Measurements from ENCODE around the gene CCL25. TPM values are rescaled to one million over a fixed set of nuclear protein-coding genes. Genes with fewer than 3 reads are reported as not detected.
"Not testable (repeated sequence)": the region's sequence is repeated elsewhere in the genome, so short reads cannot be mapped to it uniquely, and the experiment has no call there.

The CCL25 gene
- total and polyA plus RNA-seq, 8 donors = 0.23 to 0.46 (median 0.37) TPM; not detected in 4

DNA sequence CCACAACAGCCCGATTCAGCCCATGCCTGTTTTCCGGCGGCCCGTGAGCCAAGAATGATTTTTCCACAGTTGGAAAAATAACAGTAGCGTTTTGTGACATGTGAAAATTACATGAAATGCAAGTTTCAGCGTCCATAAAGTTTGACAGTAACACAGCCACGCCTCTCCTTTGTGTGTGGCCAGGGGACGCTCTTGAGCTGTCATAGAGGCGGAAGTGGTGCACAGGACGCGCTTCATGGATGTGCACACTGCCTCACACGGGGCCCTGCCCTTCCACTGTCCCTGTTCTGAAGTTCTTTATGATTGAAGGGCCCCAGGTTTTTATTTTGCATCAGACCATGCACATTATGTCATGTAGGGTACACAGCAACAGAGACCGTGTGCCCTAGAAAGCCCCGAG lies 34.8 kb upstream of the CCL25 start:
- DNase-seq (peak in 1 of 4 donors; percentile 37), ATAC-seq (peak; percentile 54)
- H3K4me1 ChIP-seq = no peaks in the 10 kb centered on the region
- no peaks in the 10 kb centered on the region for H3K36me3 ChIP-seq
- TF ChIP-seq, protein P1, sequence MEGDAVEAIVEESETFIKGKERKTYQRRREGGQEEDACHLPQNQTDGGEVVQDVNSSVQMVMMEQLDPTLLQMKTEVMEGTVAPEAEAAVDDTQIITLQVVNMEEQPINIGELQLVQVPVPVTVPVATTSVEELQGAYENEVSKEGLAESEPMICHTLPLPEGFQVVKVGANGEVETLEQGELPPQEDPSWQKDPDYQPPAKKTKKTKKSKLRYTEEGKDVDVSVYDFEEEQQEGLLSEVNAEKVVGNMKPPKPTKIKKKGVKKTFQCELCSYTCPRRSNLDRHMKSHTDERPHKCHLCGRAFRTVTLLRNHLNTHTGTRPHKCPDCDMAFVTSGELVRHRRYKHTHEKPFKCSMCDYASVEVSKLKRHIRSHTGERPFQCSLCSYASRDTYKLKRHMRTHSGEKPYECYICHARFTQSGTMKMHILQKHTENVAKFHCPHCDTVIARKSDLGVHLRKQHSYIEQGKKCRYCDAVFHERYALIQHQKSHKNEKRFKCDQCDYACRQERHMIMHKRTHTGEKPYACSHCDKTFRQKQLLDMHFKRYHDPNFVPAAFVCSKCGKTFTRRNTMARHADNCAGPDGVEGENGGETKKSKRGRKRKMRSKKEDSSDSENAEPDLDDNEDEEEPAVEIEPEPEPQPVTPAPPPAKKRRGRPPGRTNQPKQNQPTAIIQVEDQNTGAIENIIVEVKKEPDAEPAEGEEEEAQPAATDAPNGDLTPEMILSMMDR (IDR thresholded peaks at IDR 0.05) = no peak
- H3K9me3 ChIP-seq = no peaks in the 10 kb centered on the region
- H3K27ac ChIP-seq = no peak overlapping the region
- intact Hi-C loops (cut with DNase I) = no loop called here
- no peak overlapping the region for H3K4me3 ChIP-seq
- H3K27me3 ChIP-seq = no peaks in the 10 kb centered on the region

DNA sequence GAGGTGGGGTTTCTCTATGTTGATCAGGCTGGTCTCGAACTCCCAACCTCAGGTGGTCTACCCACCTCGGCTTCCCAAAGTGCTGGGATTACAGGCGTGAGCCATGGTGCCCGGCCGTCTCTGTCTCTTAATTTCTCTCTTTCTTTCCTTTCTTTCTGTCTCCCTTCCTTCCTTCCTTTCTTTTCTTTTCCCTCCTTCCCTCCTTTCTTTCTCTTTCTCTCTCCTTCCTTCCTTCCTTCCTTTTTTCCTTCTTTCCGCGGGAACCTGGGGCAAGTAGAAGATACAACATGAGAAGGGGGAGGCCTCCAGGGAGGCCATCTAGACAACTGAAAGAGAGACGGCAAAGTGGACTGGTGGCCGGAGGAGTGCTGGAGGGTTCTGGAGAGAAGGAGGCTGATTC lies 31.9 kb upstream of the CCL25 start:
- no peaks in the 10 kb centered on the region for H3K4me1 ChIP-seq
- ATAC-seq = no peak
- TF ChIP-seq, protein P1 (IDR thresholded peaks at IDR 0.05) = no peak

DNA sequence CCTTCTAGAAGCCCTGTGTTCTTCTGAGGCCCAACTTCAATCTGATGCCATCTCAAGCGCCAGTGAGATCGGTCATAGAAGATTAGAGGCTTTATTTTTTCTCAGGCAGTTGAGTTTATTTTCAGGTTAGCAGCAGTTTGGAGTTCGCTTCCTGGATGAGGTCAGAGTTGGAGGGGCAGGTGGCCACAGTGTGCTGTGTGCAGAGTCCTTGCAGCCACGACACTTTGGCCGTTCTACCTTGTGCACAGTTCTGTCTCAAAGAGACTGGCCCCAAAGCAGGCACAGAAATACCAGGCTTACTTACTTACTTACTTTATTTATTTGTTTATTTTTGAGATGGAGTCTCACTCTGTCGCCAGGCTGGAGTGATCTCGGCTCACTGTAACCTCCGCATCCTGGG lies 31.2 kb upstream of the CCL25 start:
- H3K36me3 ChIP-seq = no peaks in the 10 kb centered on the region
- H3K27me3 ChIP-seq = no peaks in the 10 kb centered on the region
- H3K27ac ChIP-seq = no peak overlapping the region
- TF ChIP-seq, protein P1 (IDR thresholded peaks at IDR 0.05) = no peak
- no peaks in the 10 kb centered on the region for H3K4me1 ChIP-seq
- ATAC-seq (no peak), DNase-seq (peak in 1 of 4 donors; percentile 8)
- no peak overlapping the region for H3K4me3 ChIP-seq
- intact Hi-C loops (cut with DNase I) = no loop called here
- no peaks in the 10 kb centered on the region for H3K9me3 ChIP-seq

More for the DNA sequence above, 31.9 kb upstream of the CCL25 start:
- Histone ChIP-seq H3K4me3 (no peak overlapping the region), H3K9me3 (no peaks in the 10 kb centered on the region), H3K27ac (no peak overlapping the region), H3K36me3 (no peaks in the 10 kb centered on the region), H3K27me3 (no peaks in the 10 kb centered on the region)
- DNase-seq = peak in 1 of 4 donors; percentile 24
- intact Hi-C loops (cut with DNase I) = no loop called here

DNA sequence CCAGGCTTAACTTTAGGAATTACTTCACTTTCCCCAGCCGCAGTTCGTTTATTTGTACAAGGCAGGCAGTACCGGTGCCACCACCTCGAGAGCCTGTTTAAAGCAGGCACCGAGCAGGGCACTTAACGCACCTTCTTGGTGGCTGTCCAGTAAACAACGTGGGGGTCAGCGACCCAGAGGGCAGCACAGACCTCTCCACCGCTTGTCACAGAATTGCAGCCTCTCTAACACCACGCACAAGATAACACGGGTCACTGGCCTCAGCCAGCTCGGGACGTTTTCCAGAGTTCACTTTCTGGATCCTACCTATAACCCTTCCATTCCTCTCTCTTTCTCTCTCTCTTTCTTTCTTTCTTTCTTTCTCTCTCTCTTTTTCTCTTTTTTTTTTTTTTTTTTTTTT lies 30.3 kb upstream of the CCL25 start:
- TF ChIP-seq, protein P1 (IDR thresholded peaks at IDR 0.05) = no peak
- H3K4me1 ChIP-seq = no peaks in the 10 kb centered on the region
- H3K9me3 ChIP-seq = no peaks in the 10 kb centered on the region
- ATAC-seq (peak; percentile 90), DNase-seq (peak in 1 of 4 donors; percentile 61)
- no peak overlapping the region for H3K4me3 ChIP-seq
- no peaks in the 10 kb centered on the region for H3K27me3 ChIP-seq
- no peak overlapping the region for H3K27ac ChIP-seq
- no peaks in the 10 kb centered on the region for H3K36me3 ChIP-seq
- intact Hi-C loops (cut with DNase I) = no loop called here

DNA sequence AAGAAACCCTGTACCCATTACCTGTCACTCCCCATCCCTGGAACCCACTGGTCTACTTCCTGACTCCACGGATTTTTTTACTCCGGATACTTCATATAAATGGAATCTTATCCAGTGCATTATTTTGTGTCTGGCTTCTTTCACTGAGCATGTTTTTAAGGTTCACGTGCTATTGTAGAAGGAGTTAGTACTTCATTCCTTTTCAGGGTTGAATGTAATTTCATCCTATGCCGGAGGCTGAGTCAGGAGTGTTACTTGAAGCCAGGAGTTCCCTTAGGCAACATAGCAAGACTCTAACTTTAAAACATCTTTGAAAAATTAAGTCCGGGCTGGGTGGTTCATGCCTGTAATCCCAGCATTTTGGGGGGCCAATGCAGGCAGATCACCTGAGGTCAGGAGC lies 29.2 kb upstream of the CCL25 start:
- H3K36me3 ChIP-seq = no peaks in the 10 kb centered on the region
- intact Hi-C loops (cut with DNase I) = no loop called here
- no peaks in the 10 kb centered on the region for H3K9me3 ChIP-seq
- H3K27ac ChIP-seq = no peak overlapping the region
- TF ChIP-seq, protein P1 (IDR thresholded peaks at IDR 0.05) = no peak
- no peaks in the 10 kb centered on the region for H3K4me1 ChIP-seq
- ATAC-seq (no peak), DNase-seq (no peak)
- H3K27me3 ChIP-seq = no peaks in the 10 kb centered on the region
- H3K4me3 ChIP-seq = no peak overlapping the region

DNA sequence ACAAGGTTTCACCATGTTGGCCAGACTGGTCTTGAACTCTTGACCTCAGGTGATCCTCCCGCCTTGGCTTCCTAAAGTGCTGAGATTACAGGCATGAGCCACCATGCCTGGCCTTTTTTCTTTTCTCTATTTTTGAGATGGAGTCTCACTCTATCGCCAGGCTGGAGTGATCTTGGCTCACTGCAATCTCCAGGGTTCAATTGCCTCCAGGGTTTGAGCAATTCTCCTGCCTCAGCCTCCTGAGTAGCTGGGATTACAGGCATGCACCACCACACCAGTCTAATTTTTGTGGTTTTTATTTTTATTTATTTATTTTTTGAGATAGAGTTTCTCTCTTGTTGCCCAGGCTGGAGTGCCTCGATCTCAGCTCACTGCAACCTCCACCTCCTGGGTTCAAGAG lies 28.3 kb upstream of the CCL25 start:
- intact Hi-C loops (cut with DNase I); H3K4me3 ChIP-seq; H3K4me1 ChIP-seq; H3K36me3 ChIP-seq; DNase-seq; H3K9me3 ChIP-seq; ATAC-seq; H3K27ac ChIP-seq; H3K27me3 ChIP-seq: not testable (repeated sequence)

Measured in left lung (tissue), 10 donors.